Suppressor macrophage treated with lipopolysaccharide for 1 hour (primary cell): ENCODE data around the gene TFAM.
"Not testable (repeated sequence)": the region's sequence is repeated elsewhere in the genome, so short reads cannot be mapped to it uniquely, and the experiment has no call there.

ENCODE experiments used
- DNase-seq, 3 donors: peaks; one replicate each; pipeline ENCODE4 v3.0.0-alpha.2; 2020 to 2022

The TFAM gene

GRCh38 chr10:58373442-58373827 is 11.8 kb upstream of the TFAM start:
- no peak for DNase-seq

GRCh38 chr10:58382489-58382995 is 2.7 kb upstream of the TFAM start:
- no peak for DNase-seq

- DNase-seq: peak; percentile 66 to 90 (median 86)
Measured at GRCh38 chr10:58384095-58384494, 1.1 kb upstream of the TFAM start.

- no peak for DNase-seq
Measured at GRCh38 chr10:58384544-58384998, 639 bp upstream of the TFAM start.

- peak in 2 of 3 donors; percentile 30 to 51 for DNase-seq
Measured at GRCh38 chr10:58385784-58386112, 538 bp downstream of the TFAM start.

GRCh38 chr10:58389024-58389423 is 3.8 kb downstream of the TFAM start:
- DNase-seq: no peak

- DNase-seq: peak in 1 of 3 donors; percentile 16
Measured at GRCh38 chr10:58393317-58393716, 8.1 kb downstream of the TFAM start.

- no peak for DNase-seq
Measured at GRCh38 chr10:58394471-58394870, 9.3 kb downstream of the TFAM start.

GRCh38 chr10:58396057-58396456 is 10.8 kb downstream of the TFAM start:
- no peak for DNase-seq

- no peak for DNase-seq
Measured at GRCh38 chr10:58397830-58398229, 12.6 kb downstream of the TFAM start.

GRCh38 chr10:58399410-58399809 is 14.2 kb downstream of the TFAM start:
- DNase-seq: peak; percentile 21 to 87 (median 65)

- no peak for DNase-seq
Measured at GRCh38 chr10:58400609-58401008, 15.4 kb downstream of the TFAM start.

- peak in 1 of 3 donors; percentile 2 for DNase-seq
Measured at GRCh38 chr10:58404001-58404400, 18.8 kb downstream of the TFAM start.

- no peak for DNase-seq
Measured at GRCh38 chr10:58409956-58410610, 24.9 kb downstream of the TFAM start.

GRCh38 chr10:58412502-58412961 is 27.3 kb downstream of the TFAM start:
- no peak for DNase-seq

GRCh38 chr10:58414270-58415041 is 29.2 kb downstream of the TFAM start:
- no peak for DNase-seq

GRCh38 chr10:58415757-58416156 is 30.5 kb downstream of the TFAM start:
- DNase-seq: no peak

GRCh38 chr10:58417902-58418301 is 32.7 kb downstream of the TFAM start:
- not testable (repeated sequence) for DNase-seq

- no peak for DNase-seq
Measured at GRCh38 chr10:58424176-58424575, 39.0 kb downstream of the TFAM start.

- DNase-seq: not testable (repeated sequence)
Measured at GRCh38 chr10:58428436-58428835, 43.2 kb downstream of the TFAM start.

- DNase-seq: no peak
Measured at GRCh38 chr10:58431903-58432302, 46.7 kb downstream of the TFAM start.

GRCh38 chr10:58433066-58433465 is 47.9 kb downstream of the TFAM start:
- DNase-seq: no peak

GRCh38 chr10:58433571-58433970 is 48.4 kb downstream of the TFAM start:
- no peak for DNase-seq
